Mesothelial cell of epicardium (in vitro differentiated cells): Measurements from ENCODE around the gene RNF212B. TPM values are rescaled to one million over a fixed set of nuclear protein-coding genes. Genes with fewer than 3 reads are reported as not detected.
"Not testable (repeated sequence)": the region's sequence is repeated elsewhere in the genome, so short reads cannot be mapped to it uniquely, and the experiment has no call there.

Source experiments
- DNase-seq, 2 experiments: peaks; one replicate each; pipeline ENCODE4 v3.0.0; 2021; ENCODE audit warnings: low spot score in 2 of 2; ENCODE audit not compliant: unreplicated experiment in 2 of 2
- H3K27ac Mint-ChIP-seq: 2 replicates; pipeline ENCODE4 v1.8.0; 2021; ENCODE audit warnings: mixed read lengths
- H3K27me3 Mint-ChIP-seq: 2 replicates; pipeline ENCODE4 v1.8.0; 2021; ENCODE audit warnings: low read depth, mixed read lengths
- H3K36me3 Mint-ChIP-seq: 2 replicates; pipeline ENCODE4 v1.8.0; 2021; ENCODE audit warnings: mixed read lengths
- H3K4me1 Mint-ChIP-seq: 2 replicates; pipeline ENCODE4 v1.8.0; 2021; ENCODE audit warnings: mixed read lengths
- H3K4me3 Mint-ChIP-seq: 2 replicates; pipeline ENCODE4 v1.8.0; 2021; ENCODE audit warnings: mild to moderate bottlenecking, moderate library complexity, mixed read lengths
- H3K9me3 Mint-ChIP-seq: 2 replicates; pipeline ENCODE4 v1.8.0; 2021; ENCODE audit warnings: mixed read lengths
- total RNA-seq: library from RNA; stranded (reverse); gene quantifications from 3 replicates; pipeline ENCODE4 v1.2.1, GENCODE V29; 2021
- TF ChIP-seq, protein P1 (sequence below): fragments of 200-600 bp; sonication (generic); IDR thresholded peaks from one replicate; pipeline ENCODE4 v1.5.0; 2021; ENCODE audit warnings: antibody characterized with exemption; ENCODE audit not compliant: unreplicated experiment

RNF212B gene
- not detected in 3 replicates for total RNA-seq

DNA sequence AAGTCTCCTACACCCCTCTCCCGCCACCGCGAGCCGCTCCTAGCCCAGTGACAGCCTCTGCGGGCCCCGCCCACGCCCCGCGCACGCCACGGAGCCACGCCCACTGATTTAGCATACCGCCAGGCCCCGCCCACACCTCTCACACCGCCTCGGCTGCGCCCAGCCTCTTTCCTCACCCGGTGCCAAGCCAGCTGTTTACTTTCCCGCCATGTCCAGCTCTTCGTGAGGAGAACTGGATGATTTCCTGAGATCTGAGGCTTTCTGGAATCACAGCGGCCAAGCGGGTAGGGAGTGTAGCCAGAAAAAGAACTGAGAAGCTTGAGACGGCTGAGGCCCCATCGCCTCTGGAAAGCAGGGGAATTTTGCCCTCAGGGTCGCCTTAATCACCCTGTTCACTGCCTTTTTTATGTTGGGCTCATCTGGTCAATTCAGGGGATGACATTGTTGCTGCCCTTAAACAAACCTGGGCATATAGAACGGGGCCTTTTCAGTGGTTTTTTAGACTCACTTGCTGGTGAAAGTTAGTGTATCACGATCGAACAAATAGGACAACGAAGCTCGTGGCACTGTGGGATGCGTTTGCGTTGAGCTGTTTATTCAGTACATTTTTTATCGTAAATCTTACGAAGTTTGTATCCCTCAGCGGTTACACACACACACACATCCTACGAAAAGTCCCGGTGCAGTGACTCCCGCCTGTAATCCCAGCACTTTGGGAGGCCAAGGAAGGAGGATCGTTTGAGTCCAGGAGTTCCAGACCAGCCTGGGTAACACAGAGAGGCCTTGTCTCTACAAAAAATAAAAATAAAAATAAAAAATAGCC is at the start of gene RNF212B:
RNF212B (plus strand) TSS at position 165 of the 823 bp plus-strand sequence. CDS start 2,410 bp downstream, outside the sequence.
- Mint-ChIP-seq H3K4me1 (peaks cover 15% of the 10 kb centered on the region), H3K4me3 (peak within 1 kb of the TSS; percentile 66), H3K9me3 (no peaks in the 10 kb centered on the region), H3K36me3 (no peaks in the 10 kb centered on the region), H3K27ac (peak within 1 kb of the TSS; percentile 48), H3K27me3 (no peaks in the 10 kb centered on the region)
- peak; percentile 83 to 87 for DNase-seq
- TF ChIP-seq, protein P1, sequence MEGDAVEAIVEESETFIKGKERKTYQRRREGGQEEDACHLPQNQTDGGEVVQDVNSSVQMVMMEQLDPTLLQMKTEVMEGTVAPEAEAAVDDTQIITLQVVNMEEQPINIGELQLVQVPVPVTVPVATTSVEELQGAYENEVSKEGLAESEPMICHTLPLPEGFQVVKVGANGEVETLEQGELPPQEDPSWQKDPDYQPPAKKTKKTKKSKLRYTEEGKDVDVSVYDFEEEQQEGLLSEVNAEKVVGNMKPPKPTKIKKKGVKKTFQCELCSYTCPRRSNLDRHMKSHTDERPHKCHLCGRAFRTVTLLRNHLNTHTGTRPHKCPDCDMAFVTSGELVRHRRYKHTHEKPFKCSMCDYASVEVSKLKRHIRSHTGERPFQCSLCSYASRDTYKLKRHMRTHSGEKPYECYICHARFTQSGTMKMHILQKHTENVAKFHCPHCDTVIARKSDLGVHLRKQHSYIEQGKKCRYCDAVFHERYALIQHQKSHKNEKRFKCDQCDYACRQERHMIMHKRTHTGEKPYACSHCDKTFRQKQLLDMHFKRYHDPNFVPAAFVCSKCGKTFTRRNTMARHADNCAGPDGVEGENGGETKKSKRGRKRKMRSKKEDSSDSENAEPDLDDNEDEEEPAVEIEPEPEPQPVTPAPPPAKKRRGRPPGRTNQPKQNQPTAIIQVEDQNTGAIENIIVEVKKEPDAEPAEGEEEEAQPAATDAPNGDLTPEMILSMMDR = no peak

DNA sequence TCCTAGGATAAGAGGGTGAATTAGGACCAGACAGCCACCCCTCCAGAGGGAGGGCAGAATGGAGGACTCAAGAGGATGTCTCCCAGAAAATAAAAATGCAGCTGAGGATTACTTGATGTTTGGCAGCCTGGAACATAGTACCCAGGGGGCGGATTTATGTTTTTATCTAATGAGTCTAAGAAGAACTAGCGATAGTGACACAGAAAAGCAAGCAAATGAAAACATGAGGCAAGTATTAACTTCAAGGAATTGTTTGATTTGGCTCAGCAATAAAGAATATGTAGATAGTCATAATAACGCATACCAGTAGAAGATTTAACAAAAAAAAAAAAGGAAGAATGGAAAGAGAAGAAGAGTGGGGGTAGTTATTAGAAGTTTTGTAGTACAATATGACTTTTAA is 44.3 kb upstream of the RNF212B start:
- Mint-ChIP-seq H3K27me3 (no peaks in the 10 kb centered on the region), H3K9me3 (peaks cover 6% of the 10 kb centered on the region), H3K36me3 (no peaks in the 10 kb centered on the region), H3K4me1 (peaks cover 8% of the 10 kb centered on the region), H3K27ac (no peak overlapping the region), H3K4me3 (no peak overlapping the region)
- DNase-seq = no peak
- TF ChIP-seq, protein P1 = no peak

DNA sequence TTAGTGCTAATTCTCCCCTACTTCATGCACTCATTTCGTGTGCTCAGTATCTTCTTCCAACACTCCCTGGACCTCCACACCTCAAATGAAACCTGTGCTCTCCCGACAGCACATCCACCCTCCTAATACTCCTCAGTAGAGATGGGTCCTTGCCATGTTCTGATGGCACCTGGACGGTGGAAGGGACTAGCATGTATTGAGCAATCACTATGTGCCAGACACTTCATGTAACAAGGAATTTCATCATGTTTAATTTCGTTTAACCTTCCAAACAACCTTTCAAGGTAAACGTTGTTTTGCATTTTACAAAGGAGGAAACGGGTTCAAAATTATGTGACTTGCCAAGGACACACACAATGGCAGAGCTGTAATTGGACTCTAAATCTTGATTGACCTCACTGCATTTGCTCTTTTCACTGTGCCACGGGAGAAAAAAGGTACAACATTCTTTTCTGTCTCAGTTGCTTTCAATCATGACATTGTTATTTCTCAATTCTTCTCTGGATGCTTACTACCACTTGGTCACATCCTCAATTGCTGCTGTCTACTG is 42.1 kb upstream of the RNF212B start:
- DNase-seq = no peak
- peaks cover 8% of the 10 kb centered on the region for H3K4me1 Mint-ChIP-seq
- H3K9me3 Mint-ChIP-seq = peaks cover 6% of the 10 kb centered on the region
- H3K27me3 Mint-ChIP-seq = no peaks in the 10 kb centered on the region
- no peak overlapping the region for H3K27ac Mint-ChIP-seq
- no peak overlapping the region for H3K4me3 Mint-ChIP-seq
- no peaks in the 10 kb centered on the region for H3K36me3 Mint-ChIP-seq
- TF ChIP-seq, protein P1 = no peak

DNA sequence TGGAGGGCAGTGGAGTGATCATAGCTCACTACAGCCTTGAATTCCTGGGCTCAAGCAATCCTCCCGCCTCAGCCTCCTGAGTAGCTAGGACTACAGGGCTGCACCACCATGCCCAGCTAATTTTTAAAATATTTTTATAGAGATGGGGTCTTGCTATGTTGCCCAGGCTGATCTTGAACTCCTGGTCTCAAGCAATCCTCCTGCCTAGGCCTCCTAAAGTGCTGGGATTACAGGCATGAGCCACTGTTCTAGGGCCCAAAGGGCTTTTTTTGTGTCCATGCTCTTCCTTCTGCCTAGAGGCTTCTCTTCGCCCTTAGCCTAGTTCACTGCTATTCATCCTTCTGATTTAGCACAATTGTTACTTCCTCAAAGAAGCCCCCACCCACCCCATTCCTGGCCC is 41.2 kb upstream of the RNF212B start:
- DNase-seq, H3K4me1 Mint-ChIP-seq, H3K4me3 Mint-ChIP-seq, H3K9me3 Mint-ChIP-seq, H3K27ac Mint-ChIP-seq, H3K27me3 Mint-ChIP-seq, H3K36me3 Mint-ChIP-seq: not testable (repeated sequence)

- H3K27me3 Mint-ChIP-seq, H3K4me3 Mint-ChIP-seq, H3K27ac Mint-ChIP-seq, H3K4me1 Mint-ChIP-seq, DNase-seq, H3K36me3 Mint-ChIP-seq: not testable (repeated sequence)
- H3K9me3 Mint-ChIP-seq = peaks cover 10% of the 10 kb centered on the region
These were observed 38.6 kb upstream of the RNF212B start for GRCh38 chr14:23199141-23199540.

GRCh38 chr14:23202001-23202400 is 35.7 kb upstream of the RNF212B start:
- Mint-ChIP-seq H3K27ac (no peak overlapping the region), H3K9me3 (peaks cover 9% of the 10 kb centered on the region), H3K27me3 (no peaks in the 10 kb centered on the region), H3K36me3 (no peaks in the 10 kb centered on the region), H3K4me1 (peaks cover 3% of the 10 kb centered on the region), H3K4me3 (no peak overlapping the region)
- DNase-seq = no peak
- TF ChIP-seq, protein P1 = no peak
